Measurements from ENCODE around the gene AKNAD1.

AKNAD1 gene

GRCh38 chr1:108767708-108768107 is 89.2 kb downstream of the AKNAD1 start:
- Histone ChIP-seq H3K4me3 (ENCODE audit: low read length, poor library complexity, severe bottlenecking) (no peak overlapping the region), H3F3A (ENCODE audit: low read depth) (peaks cover 3% of the 10 kb centered on the region; the same call in 1 of the 2 replicates), H3K9me2 (replicated peaks; ENCODE audit: low read depth, low read length) (no peaks in the 10 kb centered on the region), H4K20me1 (ENCODE audit: insufficient read depth, low read length, poor library complexity, severe bottlenecking) (no peaks in the 10 kb centered on the region), H3K4me1 (ENCODE audit: insufficient read depth, low read length, poor library complexity, severe bottlenecking) (no peaks in the 10 kb centered on the region), H3K9me3 (ENCODE audit: insufficient read depth, low read depth, low read length) (no peaks in the 10 kb centered on the region), H3K79me2 (ENCODE audit: insufficient read depth, low read length) (no peaks in the 10 kb centered on the region), H2AFZ (ENCODE audit: low read length) (no peak overlapping the region), H3K9ac (ENCODE audit: low read depth, low read length, poor library complexity, severe bottlenecking) (no peak overlapping the region), H3K36me3 (ENCODE audit: insufficient read depth, low read length) (peaks cover 38% of the 10 kb centered on the region), H3K27me3 (ENCODE audit: insufficient read depth, low read length, poor library complexity, severe bottlenecking) (no peaks in the 10 kb centered on the region), H3K4me2 (ENCODE audit: low read depth, low read length, poor library complexity, severe bottlenecking) (no peak overlapping the region)
- no peak for TF ChIP-seq CTCF (conservative IDR thresholded peaks at IDR 0.05; ENCODE audit: low read length)
- no peak for TF ChIP-seq EZH2phosphoT487 (IDR thresholded peaks at IDR 0.05; ENCODE audit: borderline replicate concordance)

- H4K20me1 ChIP-seq (ENCODE audit: insufficient read depth, low read length, poor library complexity, severe bottlenecking): no peaks in the 10 kb centered on the region
- H3F3A ChIP-seq (ENCODE audit: low read depth): peaks cover 3% of the 10 kb centered on the region; the same call in 1 of the 2 replicates
- H3K4me3 ChIP-seq (ENCODE audit: low read length, poor library complexity, severe bottlenecking): no peak overlapping the region
- H2AFZ ChIP-seq (ENCODE audit: low read length): no peak overlapping the region
- H3K9me3 ChIP-seq (ENCODE audit: insufficient read depth, low read depth, low read length): no peaks in the 10 kb centered on the region
- no peaks in the 10 kb centered on the region for H3K27me3 ChIP-seq (ENCODE audit: insufficient read depth, low read length, poor library complexity, severe bottlenecking)
- H3K79me2 ChIP-seq (ENCODE audit: insufficient read depth, low read length): no peaks in the 10 kb centered on the region
- no peaks in the 10 kb centered on the region for H3K4me1 ChIP-seq (ENCODE audit: insufficient read depth, low read length, poor library complexity, severe bottlenecking)
- H3K4me2 ChIP-seq (ENCODE audit: low read depth, low read length, poor library complexity, severe bottlenecking): no peak overlapping the region
- no peak overlapping the region for H3K9ac ChIP-seq (ENCODE audit: low read depth, low read length, poor library complexity, severe bottlenecking)
- H3K9me2 ChIP-seq (replicated peaks; ENCODE audit: low read depth, low read length): no peaks in the 10 kb centered on the region
- H3K36me3 ChIP-seq (ENCODE audit: insufficient read depth, low read length): peaks cover 40% of the 10 kb centered on the region; the same call in 1 of the 2 replicates
- TF ChIP-seq CTCF (conservative IDR thresholded peaks at IDR 0.05; ENCODE audit: low read length): no peak
- no peak for TF ChIP-seq EZH2phosphoT487 (IDR thresholded peaks at IDR 0.05; ENCODE audit: borderline replicate concordance)
Measured at GRCh38 chr1:108767115-108767514, 89.8 kb downstream of the AKNAD1 start.
